Calu3 (cell line): ENCODE data around the gene RYR3. TPM values are rescaled to one million over a fixed set of nuclear protein-coding genes. Genes with fewer than 3 reads are reported as not detected.
A peak's percentile ranks its signal among the peaks of the same experiment; 100 is the strongest.

ENCODE experiments used
- BruUV-seq: library from RNA; stranded (reverse); fragments of 400-500 nt; replicated peaks from 2 replicates; lab custom pipeline; 2021; lab: Mats Ljungman, UMichigan
- CTCF ChIA-PET: fragments of 300-600 bp; sonication (Branson Sonifier 250); formaldehyde crosslinking; loops from one replicate; lab custom pipeline; 2022; ENCODE audit warnings: antibody characterized with exemption; lab: Charles Lee
- DNase-seq: peaks from one replicate; pipeline ENCODE4 v3.0.0; 2022
- H3K27ac Mint-ChIP-seq: one replicate; pipeline ENCODE4 v1.8.0; 2022; ENCODE audit warnings: mixed read lengths; ENCODE audit not compliant: unreplicated experiment
- H3K27me3 Mint-ChIP-seq: one replicate; pipeline ENCODE4 v1.8.0; 2022; ENCODE audit warnings: mixed read lengths; ENCODE audit not compliant: unreplicated experiment
- H3K36me3 Mint-ChIP-seq: one replicate; pipeline ENCODE4 v1.8.0; 2022; ENCODE audit warnings: mild to moderate bottlenecking, moderate library complexity, mixed read lengths; ENCODE audit not compliant: insufficient read depth, unreplicated experiment
- H3K4me1 Mint-ChIP-seq: one replicate; pipeline ENCODE4 v1.8.0; 2022; ENCODE audit warnings: mild to moderate bottlenecking, low read depth, mixed read lengths; ENCODE audit not compliant: unreplicated experiment
- H3K4me3 Mint-ChIP-seq: one replicate; pipeline ENCODE4 v1.8.0; 2022; ENCODE audit warnings: mild to moderate bottlenecking, low read depth, moderate library complexity, mixed read lengths; ENCODE audit not compliant: unreplicated experiment
- H3K9me3 Mint-ChIP-seq: one replicate; pipeline ENCODE4 v1.8.0; 2022; ENCODE audit warnings: low read depth, mixed read lengths; ENCODE audit not compliant: unreplicated experiment
- intact Hi-C: fragments of 100-400 bp; cut with micrococcal nuclease; formaldehyde crosslinking; loops from one replicate; pipeline ENCODE4 v1.10.0; 2022; ENCODE audit not compliant: unreplicated experiment
- total RNA-seq: library from RNA; stranded (reverse); gene quantifications from 2 replicates; pipeline ENCODE4 v1.2.3, GENCODE V29; 2022
- TF ChIP-seq, protein P1 (sequence below): fragments of 200-600 bp; IDR thresholded peaks from one replicate; pipeline ENCODE4 v1.8.0; 2022; ENCODE audit warnings: antibody characterized with exemption; ENCODE audit not compliant: unreplicated experiment

RYR3 gene
- total RNA-seq, 1 experiment from 2014 or later, result not detected

DNA sequence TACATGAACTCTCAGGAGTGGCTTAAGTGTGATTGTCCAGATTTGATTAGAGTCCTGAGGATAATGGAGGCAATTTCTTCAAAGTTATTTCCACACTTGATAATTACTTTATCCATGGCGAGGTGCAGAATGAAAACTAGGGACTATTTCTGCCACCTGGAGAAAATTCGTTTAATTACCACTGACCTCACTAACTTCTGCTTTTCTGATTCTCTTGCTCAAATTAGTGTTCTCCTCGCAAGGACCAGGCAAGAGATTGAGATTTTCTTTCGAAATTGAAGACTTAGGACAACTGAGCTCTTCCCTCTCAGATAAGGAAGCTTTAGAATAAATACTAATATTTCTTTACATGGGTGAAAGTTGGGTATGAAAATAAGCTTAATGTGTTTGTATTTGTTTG lies 135.2 kb downstream of the RYR3 start:
- intact Hi-C loops, result no loop called here
- DNase-seq, result no peak
- Mint-ChIP-seq H3K27me3 (no peaks in the 10 kb centered on the region), H3K27ac (no peak overlapping the region), H3K36me3 (no peaks in the 10 kb centered on the region), H3K4me1 (peaks cover 7% of the 10 kb centered on the region), H3K9me3 (no peaks in the 10 kb centered on the region), H3K4me3 (no peak overlapping the region)
- TF ChIP-seq, protein P1, sequence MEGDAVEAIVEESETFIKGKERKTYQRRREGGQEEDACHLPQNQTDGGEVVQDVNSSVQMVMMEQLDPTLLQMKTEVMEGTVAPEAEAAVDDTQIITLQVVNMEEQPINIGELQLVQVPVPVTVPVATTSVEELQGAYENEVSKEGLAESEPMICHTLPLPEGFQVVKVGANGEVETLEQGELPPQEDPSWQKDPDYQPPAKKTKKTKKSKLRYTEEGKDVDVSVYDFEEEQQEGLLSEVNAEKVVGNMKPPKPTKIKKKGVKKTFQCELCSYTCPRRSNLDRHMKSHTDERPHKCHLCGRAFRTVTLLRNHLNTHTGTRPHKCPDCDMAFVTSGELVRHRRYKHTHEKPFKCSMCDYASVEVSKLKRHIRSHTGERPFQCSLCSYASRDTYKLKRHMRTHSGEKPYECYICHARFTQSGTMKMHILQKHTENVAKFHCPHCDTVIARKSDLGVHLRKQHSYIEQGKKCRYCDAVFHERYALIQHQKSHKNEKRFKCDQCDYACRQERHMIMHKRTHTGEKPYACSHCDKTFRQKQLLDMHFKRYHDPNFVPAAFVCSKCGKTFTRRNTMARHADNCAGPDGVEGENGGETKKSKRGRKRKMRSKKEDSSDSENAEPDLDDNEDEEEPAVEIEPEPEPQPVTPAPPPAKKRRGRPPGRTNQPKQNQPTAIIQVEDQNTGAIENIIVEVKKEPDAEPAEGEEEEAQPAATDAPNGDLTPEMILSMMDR, result no peak
- CTCF ChIA-PET, result no interaction called here
- no TSS peak for BruUV-seq

DNA sequence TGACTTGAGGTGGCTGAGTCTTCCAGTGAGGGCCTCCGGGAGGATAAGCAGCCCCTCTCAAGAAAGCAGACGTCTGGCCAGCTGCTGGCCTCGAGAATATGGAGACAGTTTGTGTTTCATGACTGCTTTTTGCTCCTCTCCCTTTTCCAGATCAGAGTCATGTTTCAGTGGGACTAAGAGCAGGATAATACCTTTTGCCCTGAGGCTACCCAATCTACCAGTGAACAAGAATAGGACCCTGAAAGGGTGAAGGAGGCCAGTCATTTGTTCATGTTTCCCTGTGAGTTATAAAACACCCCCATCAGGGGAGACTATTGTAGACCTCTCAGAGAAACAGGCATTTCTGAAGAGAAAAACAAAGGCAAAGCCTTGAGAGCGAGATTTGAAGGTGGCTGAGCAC lies 137.4 kb downstream of the RYR3 start:
- DNase-seq, result no peak
- peaks cover 7% of the 10 kb centered on the region for H3K4me1 Mint-ChIP-seq
- intact Hi-C loops, result no loop called here
- no peaks in the 10 kb centered on the region for H3K27me3 Mint-ChIP-seq
- no peak overlapping the region for H3K27ac Mint-ChIP-seq
- BruUV-seq, result no TSS peak
- H3K9me3 Mint-ChIP-seq, result no peaks in the 10 kb centered on the region
- H3K4me3 Mint-ChIP-seq, result no peak overlapping the region
- TF ChIP-seq, protein P1, result no peak
- CTCF ChIA-PET, result no interaction called here
- no peaks in the 10 kb centered on the region for H3K36me3 Mint-ChIP-seq

DNA sequence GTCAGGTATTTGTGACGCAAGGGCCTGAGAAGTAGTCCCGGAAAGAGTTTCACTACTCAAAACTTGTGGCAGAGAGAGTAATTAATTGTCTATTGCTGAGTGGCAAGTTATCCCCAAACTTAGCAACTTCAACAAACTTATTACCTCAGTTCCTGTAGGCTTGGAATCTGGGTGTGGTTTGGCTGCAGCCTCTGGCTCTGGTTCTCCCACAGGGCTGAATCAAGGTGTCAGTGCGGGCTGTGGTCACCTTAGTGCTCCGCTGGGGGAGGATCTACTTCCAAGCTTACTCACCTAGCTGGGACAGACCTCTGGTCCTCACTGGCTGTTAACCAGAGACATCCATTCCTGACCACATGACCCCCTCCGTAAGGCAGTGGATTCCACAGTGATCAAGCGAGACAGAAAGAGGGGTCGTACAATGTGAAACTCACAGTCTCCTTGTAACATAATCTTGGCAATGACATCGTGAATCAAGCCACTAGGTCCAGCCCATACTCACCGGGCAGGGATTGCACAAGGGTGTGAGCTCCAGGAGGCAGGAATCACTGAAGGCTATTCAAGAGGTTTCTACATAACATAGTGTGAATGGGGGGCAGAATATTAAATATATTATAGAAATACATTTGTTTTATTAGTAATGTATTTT lies 138.3 kb downstream of the RYR3 start:
- TF ChIP-seq, protein P1, result no peak
- CTCF ChIA-PET, result no interaction called here
- Mint-ChIP-seq H3K4me1 (peaks cover 10% of the 10 kb centered on the region), H3K4me3 (no peak overlapping the region), H3K36me3 (no peaks in the 10 kb centered on the region), H3K27ac (no peak overlapping the region), H3K27me3 (no peaks in the 10 kb centered on the region), H3K9me3 (no peaks in the 10 kb centered on the region)
- BruUV-seq, result no TSS peak
- peak; percentile 42 for DNase-seq
- intact Hi-C loops, result no loop called here

DNA sequence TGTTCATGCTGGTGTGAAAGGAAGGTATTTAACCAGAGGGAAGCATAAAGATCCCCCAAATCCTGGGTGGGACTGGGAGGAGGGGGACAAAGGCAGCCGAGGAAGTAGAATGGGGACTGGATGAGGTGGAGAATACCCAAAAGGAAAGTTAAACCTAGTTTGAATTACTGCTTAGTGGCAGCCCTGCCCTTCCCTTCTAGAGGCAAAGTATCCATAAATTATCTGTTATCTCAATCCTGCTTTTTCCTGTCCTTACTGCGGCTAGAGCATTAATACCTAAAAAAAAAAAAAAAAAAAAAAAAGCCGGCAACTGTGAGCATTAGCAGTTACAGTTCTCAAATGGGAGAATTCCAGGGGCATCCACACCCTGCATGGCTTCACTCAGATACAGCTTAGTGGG lies 139.0 kb downstream of the RYR3 start:
- intact Hi-C loops, result no loop called here
- no peak for DNase-seq
- no peak overlapping the region for H3K4me3 Mint-ChIP-seq
- CTCF ChIA-PET, result no interaction called here
- TF ChIP-seq, protein P1, result no peak
- H3K27me3 Mint-ChIP-seq, result no peaks in the 10 kb centered on the region
- no peaks in the 10 kb centered on the region for H3K36me3 Mint-ChIP-seq
- no peak overlapping the region for H3K27ac Mint-ChIP-seq
- peaks cover 18% of the 10 kb centered on the region for H3K4me1 Mint-ChIP-seq
- no peaks in the 10 kb centered on the region for H3K9me3 Mint-ChIP-seq
- BruUV-seq, result no TSS peak
